GM11168 (cell line): Measurements from ENCODE around the gene FN1.

Experiments
- in situ Hi-C: fragments of 300-500 bp; cut with MboI; formaldehyde crosslinking; loops from one replicate; pipeline ENCODE4 v1.12.0; 2022; ENCODE audit warnings: low sequenced_read_pairs; ENCODE audit not compliant: unreplicated experiment

Gene FN1

GRCh38 chr2:215447056-215447455 lies 11.2 kb upstream of the FN1 start:
- in situ Hi-C loops, result no loop called here

- in situ Hi-C loops, result no loop called here
Observed at GRCh38 chr2:215442401-215442787, 6.5 kb upstream of the FN1 start.

- in situ Hi-C loops, result no loop called here
Observed at GRCh38 chr2:215441560-215442400, 5.9 kb upstream of the FN1 start.

- in situ Hi-C loops, result no loop called here
Observed at GRCh38 chr2:215439980-215440512, 4.2 kb upstream of the FN1 start.

- in situ Hi-C loops, result no loop called here
Observed at GRCh38 chr2:215439404-215439803, 3.5 kb upstream of the FN1 start.

GRCh38 chr2:215437614-215438013 lies 1.7 kb upstream of the FN1 start:
- in situ Hi-C loops, result no loop called here

GRCh38 chr2:215436705-215437565 lies 1.1 kb upstream of the FN1 start:
- in situ Hi-C loops, result no loop called here

GRCh38 chr2:215435280-215435869 lies 493 bp downstream of the FN1 start:
- in situ Hi-C loops, result no loop called here

GRCh38 chr2:215434447-215435279 lies 1.2 kb downstream of the FN1 start:
- in situ Hi-C loops, result no loop called here

- in situ Hi-C loops, result no loop called here
Observed at GRCh38 chr2:215432759-215433594, 2.9 kb downstream of the FN1 start.

- in situ Hi-C loops, result no loop called here
Observed at GRCh38 chr2:215431778-215432758, 3.8 kb downstream of the FN1 start.

- in situ Hi-C loops, result no loop called here
Observed at GRCh38 chr2:215431290-215431689, 4.6 kb downstream of the FN1 start.

GRCh38 chr2:215430528-215431187 lies 5.2 kb downstream of the FN1 start:
- in situ Hi-C loops, result no loop called here

- in situ Hi-C loops, result no loop called here
Observed at GRCh38 chr2:215429424-215429823, 6.4 kb downstream of the FN1 start.

- in situ Hi-C loops, result no loop called here
Observed at GRCh38 chr2:215428060-215428910, 7.6 kb downstream of the FN1 start.

GRCh38 chr2:215427585-215427984 lies 8.3 kb downstream of the FN1 start:
- in situ Hi-C loops, result no loop called here
